HepG2 (cell line): ENCODE measurements around the gene MED19. TPM values are rescaled to one million over a fixed set of nuclear protein-coding genes. Genes with fewer than 3 reads are reported as not detected.
A peak's percentile ranks its signal among the peaks of the same experiment; 100 is the strongest.

Experiments used
- AKAP8 ChIP-seq: sonication (generic); formaldehyde crosslinking; IDR thresholded peaks from 2 replicates; pipeline ENCODE4 v1.5.1; 2020; ENCODE audit warnings: mild to moderate bottlenecking, missing genetic modification reagents
- DNMT3B ChIP-seq: conservative IDR thresholded peaks from 2 replicates; pipeline ENCODE4 v1.6.1; 2016; ENCODE audit warnings: missing biosample characterization, control low read depth
- ETV5 ChIP-seq: IDR thresholded peaks from 2 replicates; pipeline ENCODE4 v1.6.1; 2018; ENCODE audit warnings: missing biosample characterization, missing genetic modification reagents, inconsistent platforms, borderline replicate concordance
- FLYWCH1 ChIP-seq: sonication (generic); formaldehyde crosslinking; IDR thresholded peaks from 2 replicates; pipeline ENCODE4 v1.8.1; 2023; ENCODE audit warnings: mild to moderate bottlenecking, missing genetic modification reagents
- GZF1 ChIP-seq: sonication (generic); formaldehyde crosslinking; IDR thresholded peaks from 2 replicates; pipeline ENCODE4 v1.5.1; 2020; ENCODE audit warnings: mild to moderate bottlenecking, missing genetic modification reagents
- HMGA1 ChIP-seq: sonication (generic); formaldehyde crosslinking; conservative IDR thresholded peaks from 2 replicates; pipeline ENCODE4 v1.4.0; 2020; ENCODE audit warnings: missing genetic modification reagents
- HNRNPLL ChIP-seq: fragments of 200-400 bp; formaldehyde crosslinking; IDR thresholded peaks from 2 replicates; pipeline ENCODE4 v1.6.1; 2017; ENCODE audit warnings: mild to moderate bottlenecking, low read depth, low read length; ENCODE audit not compliant: poor library complexity, severe bottlenecking
- JARID2 ChIP-seq: sonication (generic); formaldehyde crosslinking; IDR thresholded peaks from 2 replicates; pipeline ENCODE4 v1.8.1; 2023; ENCODE audit warnings: missing genetic modification reagents, inconsistent platforms; ENCODE audit not compliant: insufficient replicate concordance
- KLF12 ChIP-seq: sonication (generic); formaldehyde crosslinking; IDR thresholded peaks from 2 replicates; pipeline ENCODE4 v1.4.0; 2020; ENCODE audit warnings: missing genetic modification reagents, borderline replicate concordance
- LRRFIP1 ChIP-seq: sonication (generic); formaldehyde crosslinking; conservative IDR thresholded peaks from 2 replicates; pipeline ENCODE4 v1.4.0; 2020; ENCODE audit warnings: missing genetic modification reagents
- PAWR ChIP-seq: sonication (generic); formaldehyde crosslinking; IDR thresholded peaks from 2 replicates; pipeline ENCODE4 v1.4.0; 2020; ENCODE audit warnings: missing genetic modification reagents, mild to moderate bottlenecking, borderline replicate concordance
- RARA ChIP-seq: IDR thresholded peaks from 2 replicates; pipeline ENCODE4 v1.6.1; 2016; ENCODE audit warnings: missing genetic modification reagents, missing compliant biosample characterization
- RFX3 ChIP-seq: IDR thresholded peaks from 2 replicates; pipeline ENCODE4 v1.6.1; 2016; ENCODE audit warnings: missing biosample characterization, missing genetic modification reagents
- SMAD9 ChIP-seq: sonication (generic); formaldehyde crosslinking; IDR thresholded peaks from 2 replicates; pipeline ENCODE4 v1.5.1; 2020; ENCODE audit warnings: mild to moderate bottlenecking, missing genetic modification reagents
- STAT5B ChIP-seq: sonication (generic); formaldehyde crosslinking; IDR thresholded peaks from 2 replicates; pipeline ENCODE4 v1.4.0; 2020; ENCODE audit warnings: missing genetic modification reagents
- SYNCRIP ChIP-seq: fragments of 200-400 bp; formaldehyde crosslinking; IDR thresholded peaks from 2 replicates; pipeline ENCODE4 v1.6.1; 2018; ENCODE audit warnings: mild to moderate bottlenecking, low read depth, low read length; ENCODE audit not compliant: insufficient read depth
- ZFP1 ChIP-seq: IDR thresholded peaks from 2 replicates; pipeline ENCODE4 v1.6.1; 2016
- ZFP82 ChIP-seq: sonication (generic); formaldehyde crosslinking; IDR thresholded peaks from 2 replicates; pipeline ENCODE4 v1.5.1; 2020; ENCODE audit warnings: mild to moderate bottlenecking, missing genetic modification reagents, borderline replicate concordance
- ZFYVE20 ChIP-seq: sonication (generic); formaldehyde crosslinking; IDR thresholded peaks from 2 replicates; pipeline ENCODE4 v1.8.0; 2023; ENCODE audit warnings: low read depth, mild to moderate bottlenecking, moderate library complexity, missing genetic modification reagents, borderline replicate concordance
- ZMYM4 ChIP-seq: sonication (generic); formaldehyde crosslinking; IDR thresholded peaks from 2 replicates; pipeline ENCODE4 v1.8.1; 2023; ENCODE audit warnings: mild to moderate bottlenecking, missing genetic modification reagents
- ZNF263 ChIP-seq: sonication (generic); formaldehyde crosslinking; IDR thresholded peaks from 2 replicates; pipeline ENCODE4 v1.4.0; 2020; ENCODE audit warnings: missing genetic modification reagents
- ZNF34 ChIP-seq: sonication (generic); formaldehyde crosslinking; IDR thresholded peaks from 2 replicates; pipeline ENCODE4 v1.4.0; 2020; ENCODE audit warnings: mild to moderate bottlenecking, missing genetic modification reagents, borderline replicate concordance
- ZNF776 ChIP-seq: sonication (generic); formaldehyde crosslinking; IDR thresholded peaks from 2 replicates; pipeline ENCODE4 v1.4.0; 2020; ENCODE audit warnings: mild to moderate bottlenecking, missing genetic modification reagents
- polyA plus RNA-seq, 8 experiments: library from polyadenylated mRNA; depleted of rRNA in 3 of 8; stranded (reverse) in 7 of 8; unstranded in 1 of 8; fragments of >200 nt; fragmentation: Illumina TruSeq in 4 of 8; extraction: Trizol in 4 of 8; gene quantifications; 2 replicates each; pipeline versions ENCODE4 v1.2.1 to v1.2.3, GENCODE V29; 2011 to 2016; ENCODE audit warnings: low read depth in 4 of 8, missing spikeins in 1 of 8, mixed read lengths in 1 of 8; ENCODE audit not compliant: insufficient read depth in 1 of 8
- total RNA-seq, 5 experiments: library from RNA; depleted of rRNA; stranded (reverse); fragments of >200 nt; fragmentation: Illumina TruSeq; extraction: Trizol; gene quantifications; 2 replicates each; pipeline ENCODE4 v1.2.3, GENCODE V29; 2016; ENCODE audit warnings: low read depth in 1 of 5
- TF ChIP-seq, protein P1 (sequence below): sonication (generic); formaldehyde crosslinking; IDR thresholded peaks from 2 replicates; pipeline ENCODE4 v1.4.0; 2020; ENCODE audit warnings: missing genetic modification reagents, mild to moderate bottlenecking, borderline replicate concordance
- TF ChIP-seq, protein P2 (sequence below): sonication (generic); formaldehyde crosslinking; IDR thresholded peaks from 2 replicates; pipeline ENCODE4 v1.8.0; 2022; ENCODE audit warnings: missing genetic modification reagents, mild to moderate bottlenecking, inconsistent platforms, borderline replicate concordance

The MED19 gene
- total and polyA plus RNA-seq, 2 of the 13 experiments (the other 11 are each of a cell fraction or from before 2014, with no cell fraction given), result 12.9 to 13.8 TPM

DNA sequence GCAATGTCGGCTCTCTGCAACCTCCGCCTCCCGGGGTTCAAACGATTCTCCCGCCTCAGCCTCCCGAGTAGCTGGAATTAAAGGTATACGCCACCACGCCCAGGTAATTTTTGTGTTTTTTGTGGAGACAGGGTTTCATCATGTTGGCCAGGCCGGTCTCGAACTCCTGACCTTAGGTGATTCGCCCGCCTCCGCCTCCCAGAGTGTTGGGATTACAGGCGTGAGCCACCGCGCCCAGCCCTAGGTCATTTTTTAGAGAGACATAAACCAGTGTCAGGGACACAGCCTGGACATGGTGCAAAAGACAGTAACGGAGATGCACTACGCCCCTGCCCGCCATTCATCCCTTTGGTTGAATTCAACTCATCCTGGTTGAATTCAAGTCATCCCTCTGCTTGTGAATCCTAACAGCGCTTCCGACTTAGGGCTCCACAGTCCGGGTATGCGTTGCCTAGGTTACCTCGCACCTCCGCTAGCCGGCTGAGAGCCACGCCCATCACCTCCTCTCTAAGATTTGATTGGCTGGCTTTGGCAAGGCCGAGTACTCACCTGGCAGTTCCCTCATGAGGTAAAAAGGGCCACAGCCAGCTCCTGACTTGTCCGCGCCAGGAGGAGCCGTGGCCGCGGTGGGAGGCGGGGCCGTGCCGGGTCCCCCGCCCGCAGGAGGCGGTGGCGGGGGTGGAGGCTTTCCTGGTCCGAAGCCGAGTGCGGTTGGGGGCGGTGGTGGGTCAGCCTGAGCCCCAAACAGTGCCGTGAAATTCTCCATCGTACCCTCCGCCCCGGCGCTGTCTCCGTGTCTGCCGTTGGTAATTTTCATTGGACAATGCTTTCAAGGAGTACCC, at the start of gene MED19 (continued):
- TF ChIP-seq FLYWCH1 (no peak), SMAD9 (CRISPR knock-in tag) (0 out of 2 replicates have a peak, but pooled peaks have one; percentile 33), RFX3 (CRISPR knock-in tag) (peak; percentile 83), RARA (no peak), GZF1 (CRISPR knock-in tag) (no peak), ZMYM4 (CRISPR knock-in tag) (no peak; the same call in 1 of the 2 replicates), JARID2 (no peak), DNMT3B (CRISPR knock-in tag) (no peak), SYNCRIP (no peak), PAWR (CRISPR knock-in tag) (no peak), KLF12 (CRISPR knock-in tag) (no peak), ZNF776 (no peak), STAT5B (no peak), ZNF34 (CRISPR knock-in tag) (no peak), HNRNPLL (peak; percentile 56), ZFYVE20 (CRISPR knock-in tag) (no peak), AKAP8 (CRISPR knock-in tag) (no peak), HMGA1 (no peak), ETV5 (CRISPR knock-in tag) (no peak), ZNF263 (0 out of 2 replicates have a peak, but pooled peaks have one; percentile 29), LRRFIP1 (CRISPR knock-in tag) (no peak), ZFP1 (CRISPR knock-in tag) (no peak), ZFP82 (CRISPR knock-in tag) (no peak)
- TF ChIP-seq, protein P1, sequence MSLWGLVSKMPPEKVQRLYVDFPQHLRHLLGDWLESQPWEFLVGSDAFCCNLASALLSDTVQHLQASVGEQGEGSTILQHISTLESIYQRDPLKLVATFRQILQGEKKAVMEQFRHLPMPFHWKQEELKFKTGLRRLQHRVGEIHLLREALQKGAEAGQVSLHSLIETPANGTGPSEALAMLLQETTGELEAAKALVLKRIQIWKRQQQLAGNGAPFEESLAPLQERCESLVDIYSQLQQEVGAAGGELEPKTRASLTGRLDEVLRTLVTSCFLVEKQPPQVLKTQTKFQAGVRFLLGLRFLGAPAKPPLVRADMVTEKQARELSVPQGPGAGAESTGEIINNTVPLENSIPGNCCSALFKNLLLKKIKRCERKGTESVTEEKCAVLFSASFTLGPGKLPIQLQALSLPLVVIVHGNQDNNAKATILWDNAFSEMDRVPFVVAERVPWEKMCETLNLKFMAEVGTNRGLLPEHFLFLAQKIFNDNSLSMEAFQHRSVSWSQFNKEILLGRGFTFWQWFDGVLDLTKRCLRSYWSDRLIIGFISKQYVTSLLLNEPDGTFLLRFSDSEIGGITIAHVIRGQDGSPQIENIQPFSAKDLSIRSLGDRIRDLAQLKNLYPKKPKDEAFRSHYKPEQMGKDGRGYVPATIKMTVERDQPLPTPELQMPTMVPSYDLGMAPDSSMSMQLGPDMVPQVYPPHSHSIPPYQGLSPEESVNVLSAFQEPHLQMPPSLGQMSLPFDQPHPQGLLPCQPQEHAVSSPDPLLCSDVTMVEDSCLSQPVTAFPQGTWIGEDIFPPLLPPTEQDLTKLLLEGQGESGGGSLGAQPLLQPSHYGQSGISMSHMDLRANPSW, result no peak
- TF ChIP-seq, protein P2, sequence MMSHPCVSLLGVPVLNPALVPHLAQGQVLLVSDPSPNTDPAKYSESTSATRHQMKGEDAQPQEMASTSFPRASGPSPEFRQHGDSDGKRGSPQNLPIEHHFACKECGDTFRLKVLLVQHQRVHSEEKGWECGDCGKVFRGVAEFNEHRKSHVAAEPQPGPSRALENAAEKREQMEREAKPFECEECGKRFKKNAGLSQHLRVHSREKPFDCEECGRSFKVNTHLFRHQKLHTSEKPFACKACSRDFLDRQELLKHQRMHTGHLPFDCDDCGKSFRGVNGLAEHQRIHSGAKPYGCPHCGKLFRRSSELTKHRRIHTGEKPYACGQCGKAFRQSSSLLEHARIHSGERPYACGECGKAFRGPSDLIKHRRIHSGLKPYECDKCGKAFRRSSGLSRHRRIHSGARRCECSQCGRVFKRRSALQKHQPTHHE, result no peak; the same call in 1 of the 2 replicates
